ENCODE data around the gene ERICH4. TPM values are rescaled to one million over a fixed set of nuclear protein-coding genes. Genes with fewer than 3 reads are reported as not detected.

Gene ERICH4
- total and polyA plus RNA-seq, 2 of the 8 experiments (the other 6 are each of a cell fraction or from before 2014, with no cell fraction given) = not detected

- ChIA-PET POLR2A (ENCODE audit: partially characterized antibody) (interaction anchor here (1.2 to 6.4 kb wide), 5 partner anchors 8 to 80 kb away, joined by 3 to 87 read pairs (median 3); partner anchors contain the start of gene B3GNT8), CTCF (ENCODE audit: partially characterized antibody) (interaction anchor here (0.7 to 20.4 kb wide), 9 partner anchors 9 to 274 kb away, joined by 3 to 364 read pairs (median 4); partner anchors contain the start of gene B9D2)
- no peak overlapping the region for H2BK15ac ChIP-seq (ENCODE audit: low read length)
- no peak overlapping the region for H3K23ac ChIP-seq (ENCODE audit: insufficient read length)
- H3K9me3 ChIP-seq (ENCODE audit: insufficient read depth in 2 of 2, low read depth in 1 of 2, low read length in 1 of 2) = no peaks in the 10 kb centered on the region
- H3K23me2 ChIP-seq (ENCODE audit: low read depth, low read length) = peaks cover 6% of the 10 kb centered on the region; the same call in 1 of the 2 replicates
- H3K79me1 ChIP-seq (ENCODE audit: low read depth, low read length) = 0 out of 2 replicates have a peak, but pooled peaks cover 4% of the 10 kb centered on the region
- no peak overlapping the region for H3K4me2 ChIP-seq (ENCODE audit: insufficient read depth in 1 of 2, low read depth in 2 of 2, low read length in 2 of 2)
- H3K56ac ChIP-seq (replicated peaks; ENCODE audit: insufficient read length, low read depth, low read length) = no peak overlapping the region
- H3K9ac ChIP-seq (replicated peaks in 1 of 4; ENCODE audit: extremely low read depth in 1 of 4, low read depth in 3 of 4, low read length in 3 of 4) = no peak overlapping the region
- no peak overlapping the region for H3K14ac ChIP-seq (ENCODE audit: insufficient read length)
- no peak overlapping the region for H2BK20ac ChIP-seq (ENCODE audit: low read length)
- DNase-seq (ENCODE audit: low read depth in 1 of 2, low spot score in 2 of 2) (no peak), FAIRE-seq (no peak)
- H4K5ac ChIP-seq (ENCODE audit: insufficient read length, low read depth, low read length) = no peak overlapping the region
- H4K20me1 ChIP-seq (replicated peaks in 1 of 2; ENCODE audit: control insufficient read depth in 1 of 2, insufficient read depth in 2 of 2, low read length in 2 of 2) = peaks cover 0 to 12% of the 10 kb centered on the region in 2 experiments
- H3K27ac ChIP-seq (ENCODE audit: low read depth, low read length) = no peak overlapping the region
- no peak overlapping the region for H2AFZ ChIP-seq (ENCODE audit: low read length)
- TF ChIP-seq CEBPB (IDR thresholded peaks at IDR 0.05; ENCODE audit: low read depth, low read length) (no peak), SUZ12 (IDR thresholded peaks at IDR 0.05; ENCODE audit: low read length) (no peak), MAFK (IDR thresholded peaks at IDR 0.05; ENCODE audit: low read depth, low read length) (no peak), RAD21 (IDR thresholded peaks at IDR 0.05 in 1 of 2, conservative IDR thresholded peaks at IDR 0.05 in 1 of 2; ENCODE audit: low read depth in 2 of 2, low read length in 2 of 2) (peak; percentile 3 to 17; a peak in 1 of 4 replicates), CTCF (IDR thresholded peaks at IDR 0.05; ENCODE audit: control extremely low read depth in 1 of 3, insufficient read depth in 1 of 3, low read depth in 1 of 3, low read length in 3 of 3) (peak in 1 of 3 experiments; percentile 9; a peak in 1 of 4 replicates), POLR2AphosphoS5 (IDR thresholded peaks at IDR 0.05; ENCODE audit: low read depth, low read length) (no peak), KDM5A (IDR thresholded peaks at IDR 0.05; ENCODE audit: low read length) (no peak), EZH2 (IDR thresholded peaks at IDR 0.05; ENCODE audit: low read depth, low read length, severe bottlenecking) (no peak)
- H3K27me3 ChIP-seq (replicated peaks in 1 of 4; ENCODE audit: control insufficient read depth in 3 of 4, extremely low read depth in 1 of 4, insufficient read depth in 3 of 4, low read length in 3 of 4) = no peaks in the 10 kb centered on the region
- no peak overlapping the region for H3K4me3 ChIP-seq (ENCODE audit: extremely low read depth in 1 of 4, insufficient read depth in 2 of 4, low read depth in 3 of 4, low read length in 4 of 4)
- peaks cover 0 to 8% of the 10 kb centered on the region in 2 experiments; a peak in 1 of 4 replicates for H3K79me2 ChIP-seq (ENCODE audit: control insufficient read depth in 1 of 2, insufficient read depth in 2 of 2, low read length in 2 of 2)
- H2BK5ac ChIP-seq (ENCODE audit: low read depth, low read length) = no peak overlapping the region
- H3K36me3 ChIP-seq (ENCODE audit: control insufficient read depth in 2 of 4, insufficient read depth in 4 of 4, low read length in 3 of 4) = peaks cover 9 to 25% (median 19%) of the 10 kb centered on the region in 4 experiments; a peak in 7 of 8 replicates
- WGBS, 2 experiments (ENCODE audit: extremely low coverage in 1 of 2, insufficient coverage in 1 of 2, insufficient read length in 1 of 2, insufficient replicate concordance in 2 of 2, low coverage in 1 of 2, low lambda C conversion rate in 2 of 2, missing lambda C conversion rate in 1 of 2) = 92% methylated on average over 16 of the region's 19 CpGs; no CpG with 5 or more reads in 1 of the 2 experiments
- H2BK120ac ChIP-seq (replicated peaks; ENCODE audit: low read depth, low read length) = no peak overlapping the region
- no peak overlapping the region for H4K8ac ChIP-seq (ENCODE audit: extremely low read depth, insufficient read depth, low read length)
- H3K4me1 ChIP-seq (replicated peaks in 1 of 4; ENCODE audit: control insufficient read depth in 3 of 4, insufficient read depth in 4 of 4, low read length in 3 of 4) = no peaks in the 10 kb centered on the region
- H3K4ac ChIP-seq (replicated peaks; ENCODE audit: insufficient read length, low read depth, low read length) = no peak overlapping the region
- H2BK12ac ChIP-seq (ENCODE audit: low read depth, low read length) = no peak overlapping the region
- H3K18ac ChIP-seq (ENCODE audit: extremely low read depth, low read length) = no peak overlapping the region
- no peak overlapping the region for H4K91ac ChIP-seq (replicated peaks; ENCODE audit: insufficient read length, low read length)
- H2AK5ac ChIP-seq (ENCODE audit: low read depth, low read length) = no peak overlapping the region
These were observed 6.9 kb upstream of the ERICH4 start for GRCh38 chr19:41435936-41436673.
